GF-D8 (cell line): ENCODE measurements around the gene KIF17.

Experiments used
- DNase-seq: peaks from one replicate; lab custom pipeline; 2025; lab: John Stamatoyannopoulos, UW

KIF17 gene

GRCh38 chr1:20625176-20626097 is 92.4 kb downstream of the KIF17 start:
- DNase-seq = no peak

DNA sequence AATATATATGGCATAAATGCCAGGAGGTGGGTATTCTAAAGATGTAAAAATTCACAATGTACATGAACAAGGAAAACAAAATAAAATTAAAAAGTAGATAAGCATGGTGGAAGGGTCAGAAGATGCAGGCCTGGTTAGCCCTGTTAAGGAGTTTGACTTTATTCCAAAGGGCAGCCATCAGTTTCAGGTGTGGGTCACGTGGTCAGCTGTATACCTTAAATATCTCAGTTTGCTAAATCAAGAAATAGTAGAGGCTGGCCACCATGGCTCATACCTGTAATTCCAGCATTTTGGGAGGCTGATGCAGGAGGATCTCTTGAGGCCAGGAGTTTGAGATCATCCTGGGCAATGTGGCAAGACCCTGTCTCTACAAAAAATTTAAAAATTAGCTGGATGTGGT is 93.1 kb downstream of the KIF17 start:
- no peak for DNase-seq

GRCh38 chr1:20621012-20621411 is 96.8 kb downstream of the KIF17 start:
- no peak for DNase-seq

- no peak for DNase-seq
Observed at GRCh38 chr1:20619999-20620398, 97.8 kb downstream of the KIF17 start.

- no peak for DNase-seq
Observed at GRCh38 chr1:20618550-20618949, 99.3 kb downstream of the KIF17 start.

GRCh38 chr1:20616847-20617487 is 100.8 kb downstream of the KIF17 start:
- no peak for DNase-seq

DNA sequence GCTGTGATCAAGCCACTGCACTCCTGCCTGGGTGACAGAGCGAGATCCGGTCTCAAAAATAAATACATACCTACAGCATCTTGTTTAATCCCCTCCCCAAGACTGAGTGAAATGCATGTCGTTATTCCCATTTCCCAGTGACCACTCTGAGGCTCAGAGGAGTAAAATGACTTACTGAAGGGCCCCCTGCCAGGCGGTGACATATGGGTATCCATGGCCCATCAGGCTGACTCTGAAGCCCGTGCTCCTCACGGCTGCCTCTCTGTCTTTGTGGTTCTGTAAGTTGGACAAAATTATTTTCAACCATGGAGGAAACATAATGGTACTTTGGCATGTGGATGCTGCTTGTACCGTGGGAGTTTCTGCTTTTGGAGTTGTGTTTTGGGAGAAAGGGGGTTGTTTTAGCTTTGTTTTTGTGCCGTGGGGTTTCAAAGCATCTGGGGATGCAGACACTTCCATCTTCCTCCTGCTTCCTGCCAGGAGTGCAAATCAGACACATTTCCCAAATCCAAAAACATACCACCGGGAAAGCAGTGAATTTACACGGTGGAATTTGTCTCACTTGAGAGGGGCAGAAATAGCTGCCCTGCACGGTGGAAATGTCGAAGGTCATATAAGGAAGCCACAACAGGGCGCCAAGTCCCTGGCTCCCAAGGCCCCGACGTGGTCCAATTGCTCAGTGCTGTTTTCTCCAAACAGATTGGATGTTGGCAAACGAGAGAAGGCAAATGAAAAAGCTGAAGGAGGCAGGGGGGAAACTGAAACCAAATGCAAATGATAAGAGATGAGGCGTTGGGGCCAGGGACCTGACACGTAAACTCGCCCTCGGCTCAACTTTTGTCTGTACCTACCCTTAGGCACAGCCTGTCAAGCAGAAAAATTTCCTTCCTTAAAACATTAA is 101.6 kb downstream of the KIF17 start:
- DNase-seq = no peak

DNA sequence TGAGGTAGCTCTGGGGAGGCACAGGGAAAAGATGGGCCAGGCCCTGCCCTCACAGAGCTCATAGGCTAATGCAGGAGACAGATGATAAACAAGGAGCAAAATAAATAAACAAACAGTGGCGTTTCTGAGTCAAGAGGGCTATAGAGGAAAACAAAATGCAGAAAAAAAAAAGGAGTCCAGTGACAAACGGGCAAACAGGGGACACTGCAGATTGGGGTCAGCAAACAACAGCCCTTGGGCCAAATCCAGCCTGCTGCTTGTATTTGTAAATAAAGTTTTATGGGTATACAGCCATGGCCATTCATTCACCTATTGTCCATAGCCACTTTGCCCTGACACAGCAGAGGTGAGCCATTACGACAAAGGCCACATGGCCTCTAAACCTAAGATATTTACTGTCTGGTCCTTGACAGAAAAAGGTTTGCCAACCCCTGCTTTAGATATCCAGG is 103.7 kb downstream of the KIF17 start:
- no peak for DNase-seq
